Activated CD4-positive, alpha-beta T cell treated with anti-CD3 and anti-CD28 coated beads, Interleukin-10, Interleukin-2, amounts not matched to agents 100 ng/mL and 50 ng/mL, durations not matched to agents 16 hours and 8 hours (primary cell): ENCODE measurements around the gene MLEC.
"Not testable (repeated sequence)": the region's sequence is repeated elsewhere in the genome, so short reads cannot be mapped to it uniquely, and the experiment has no call there.

Experiments used
- DNase-seq: peaks from one replicate; pipeline ENCODE4 v3.0.0-alpha.2; 2020

The MLEC gene

DNA sequence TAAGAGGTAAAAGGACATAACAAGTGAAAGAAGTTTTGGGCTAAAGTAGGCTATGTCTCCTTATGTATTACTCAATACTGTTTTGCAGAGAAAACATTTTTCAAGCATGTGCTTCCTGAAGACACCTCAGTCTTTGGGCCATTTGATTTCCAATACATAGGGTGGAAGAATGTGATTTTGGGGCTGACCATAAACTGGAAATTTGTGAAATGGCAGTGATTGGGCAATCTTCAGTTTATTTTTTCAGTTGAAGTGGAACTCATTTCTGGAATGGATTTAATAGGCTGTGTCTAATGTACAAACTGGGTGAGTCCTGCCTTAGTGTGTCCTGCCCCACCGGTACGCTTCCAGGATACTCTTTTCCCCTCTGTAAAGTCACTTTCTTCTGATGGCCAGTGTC, 35.8 kb downstream of the MLEC start:
- no peak for DNase-seq

DNA sequence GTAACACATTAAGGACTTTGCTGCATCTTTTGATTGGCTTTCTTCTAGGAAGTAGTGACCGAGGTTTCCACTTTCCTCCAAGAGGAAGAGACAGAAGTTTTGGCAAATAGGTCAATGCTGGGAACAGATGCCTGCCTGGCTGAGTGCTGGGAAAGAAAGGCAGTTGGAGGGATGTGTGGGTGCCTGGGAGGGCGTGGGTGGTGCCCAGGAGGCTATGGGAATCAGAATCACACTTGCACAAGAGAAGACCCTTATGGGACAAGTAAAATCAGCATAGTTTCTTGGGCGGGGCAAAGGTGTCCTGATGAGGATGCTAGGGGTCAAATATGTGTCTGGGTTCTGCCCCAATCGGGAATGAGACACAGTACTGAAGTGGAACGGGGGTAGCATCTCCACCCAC, 37.8 kb downstream of the MLEC start:
- DNase-seq = no peak

DNA sequence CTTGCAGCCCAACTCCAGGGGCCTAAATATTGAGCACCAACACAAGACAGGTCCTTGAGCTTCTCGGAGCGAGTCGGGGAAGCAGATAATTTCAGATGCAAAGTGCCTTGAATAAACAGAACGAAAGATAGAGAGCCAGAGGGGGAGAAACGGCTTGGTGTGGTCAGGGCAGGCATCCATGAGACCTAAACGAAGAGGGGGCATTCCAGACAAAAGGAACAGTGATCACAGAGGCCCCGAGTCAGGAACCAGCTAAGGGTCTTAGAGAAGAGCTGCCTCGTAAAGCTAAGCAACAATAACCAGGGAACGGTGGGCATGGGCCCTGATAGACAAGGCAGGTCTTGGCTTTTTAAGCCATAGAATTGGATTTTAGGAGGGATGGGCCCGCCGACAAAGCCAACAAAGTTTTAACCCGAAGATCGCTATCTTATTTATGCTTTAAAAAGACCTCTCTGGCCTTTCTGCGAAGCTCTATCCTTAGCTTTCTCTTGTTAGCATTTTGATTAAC, 38.3 kb downstream of the MLEC start:
- no peak for DNase-seq

DNA sequence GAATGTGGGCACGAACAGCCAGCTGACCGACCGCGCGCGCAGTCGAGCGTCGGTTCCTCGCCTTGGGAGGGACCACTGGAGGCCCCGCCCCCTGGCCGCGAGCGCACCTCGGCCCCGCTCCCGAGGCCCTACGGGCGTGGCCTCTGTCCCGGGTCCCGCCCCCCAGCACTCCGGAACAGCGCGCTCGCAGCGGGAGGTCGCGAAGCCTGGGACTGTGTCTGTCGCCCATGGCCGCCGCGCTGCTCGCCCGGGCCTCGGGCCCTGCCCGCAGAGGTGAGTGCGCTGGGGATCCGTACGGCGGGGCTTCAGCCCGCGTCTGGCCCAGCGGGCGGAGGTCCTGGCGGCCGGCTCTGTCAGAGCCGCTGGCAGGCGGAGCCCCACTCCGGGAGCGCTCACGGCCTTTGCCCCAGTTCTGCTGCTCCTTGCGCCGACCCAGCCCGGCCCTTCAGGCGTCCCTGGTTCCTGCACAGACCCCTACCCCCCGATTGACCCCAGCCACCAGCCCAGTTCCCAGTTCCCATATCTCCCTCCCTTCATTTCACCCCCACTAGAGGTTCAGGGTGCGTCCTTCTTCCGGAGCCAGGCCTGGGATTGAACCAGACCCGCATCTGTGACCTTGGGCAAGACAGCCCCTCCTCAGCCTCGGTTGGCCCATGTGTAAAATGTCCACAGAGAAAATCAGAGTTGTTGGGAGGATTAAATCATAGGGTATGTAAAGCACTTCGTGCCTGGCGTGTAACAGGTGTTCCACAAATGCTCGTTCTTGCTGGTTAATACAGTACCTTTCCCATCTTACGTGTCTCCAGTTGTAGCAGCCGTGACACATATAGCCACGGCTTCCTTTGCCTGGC, 38.9 kb downstream of the MLEC start, which contains the start of gene ACADS:
ACADS (plus strand) TSS at position 168 of the 851 bp plus-strand sequence; CDS start at position 228, 60 bp downstream.
- DNase-seq = peak; percentile 91

DNA sequence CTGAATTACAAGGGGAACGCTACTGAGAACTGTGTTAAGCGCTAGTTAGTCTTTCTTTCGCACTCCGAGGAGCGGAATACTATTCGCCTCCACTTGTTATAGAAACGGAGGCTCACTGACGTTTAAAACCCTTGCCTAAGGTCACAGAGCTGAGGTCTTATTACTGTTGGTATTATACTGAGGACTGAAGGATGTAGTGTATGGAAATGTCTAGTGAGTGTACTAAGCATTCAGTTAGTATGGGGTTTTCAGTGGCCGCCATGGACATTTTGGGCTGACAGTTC, 39.5 kb downstream of the MLEC start:
- DNase-seq = no peak

DNA sequence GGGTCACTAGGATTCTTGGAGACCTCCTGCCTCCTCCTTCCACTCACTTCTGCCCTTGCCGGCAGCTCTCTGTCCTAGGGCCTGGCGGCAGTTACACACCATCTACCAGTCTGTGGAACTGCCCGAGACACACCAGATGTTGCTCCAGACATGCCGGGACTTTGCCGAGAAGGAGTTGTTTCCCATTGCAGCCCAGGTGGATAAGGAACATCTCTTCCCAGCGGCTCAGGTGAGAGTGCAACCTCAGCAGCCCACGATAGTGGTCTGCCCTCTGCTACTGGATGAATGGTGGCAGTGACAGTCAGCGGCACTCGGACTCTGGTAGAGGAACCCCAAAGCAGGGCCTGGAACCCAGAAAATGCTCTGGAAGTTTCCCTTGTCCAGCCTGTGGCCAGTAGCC, 40.0 kb downstream of the MLEC start:
- no peak for DNase-seq

DNA sequence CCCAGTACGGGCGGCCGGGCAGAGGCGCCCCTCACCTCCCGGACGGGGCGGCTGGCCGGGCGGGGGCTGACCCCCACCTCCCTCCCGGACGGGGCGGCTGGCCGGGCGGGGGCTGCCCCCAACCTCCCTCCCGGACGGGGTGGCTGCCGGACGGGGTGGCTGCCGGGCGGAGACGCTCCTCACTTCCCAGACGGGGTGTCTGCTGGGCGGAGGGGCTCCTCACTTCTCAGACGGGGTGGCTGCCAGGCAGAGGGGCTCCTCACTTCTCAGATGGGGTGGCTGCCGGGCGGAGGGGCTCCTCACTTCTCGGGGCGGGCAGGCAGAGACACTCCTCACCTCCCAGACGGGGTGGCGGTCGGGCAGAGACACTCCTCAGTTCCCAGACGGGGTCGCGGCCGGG, 45.2 kb downstream of the MLEC start:
- not testable (repeated sequence) for DNase-seq

DNA sequence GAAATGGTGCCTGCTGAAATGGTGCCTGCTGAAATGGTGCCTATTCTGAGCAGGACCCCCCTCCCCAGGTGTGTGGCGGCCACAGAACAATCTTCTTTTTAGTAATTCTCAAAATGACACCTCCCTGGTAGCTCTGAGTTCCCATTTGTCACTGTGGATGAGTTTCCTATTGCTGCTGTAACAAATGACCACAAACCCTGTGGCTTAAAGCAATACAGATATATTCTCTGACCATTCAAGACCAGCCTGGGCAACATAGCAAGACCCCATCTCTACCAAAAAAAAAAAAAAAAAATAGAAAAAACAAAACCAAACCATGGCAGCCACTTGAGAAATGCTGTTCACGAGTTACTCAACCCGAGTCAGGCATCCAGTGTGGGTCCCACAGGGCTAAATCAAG, 46.6 kb downstream of the MLEC start:
- DNase-seq = no peak

DNA sequence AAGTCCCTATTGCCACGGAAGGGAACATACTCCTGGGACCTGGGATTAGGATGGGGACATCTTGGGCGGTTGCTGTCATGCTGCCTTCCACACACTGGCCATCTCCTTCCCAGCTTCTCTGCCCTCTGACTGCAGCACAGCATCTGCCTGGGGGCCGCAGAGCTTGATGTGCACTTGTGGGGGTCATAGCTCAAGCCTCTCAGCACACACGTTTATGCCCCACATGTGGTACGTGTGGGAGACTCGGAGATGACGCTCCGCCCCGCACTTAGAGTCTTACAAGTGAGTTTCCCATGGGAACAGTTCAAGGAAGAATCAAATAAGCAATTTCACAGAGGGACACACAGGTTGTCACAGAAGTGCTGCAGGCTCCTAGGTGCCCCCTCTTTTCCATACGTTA, 47.3 kb downstream of the MLEC start:
- no peak for DNase-seq

DNA sequence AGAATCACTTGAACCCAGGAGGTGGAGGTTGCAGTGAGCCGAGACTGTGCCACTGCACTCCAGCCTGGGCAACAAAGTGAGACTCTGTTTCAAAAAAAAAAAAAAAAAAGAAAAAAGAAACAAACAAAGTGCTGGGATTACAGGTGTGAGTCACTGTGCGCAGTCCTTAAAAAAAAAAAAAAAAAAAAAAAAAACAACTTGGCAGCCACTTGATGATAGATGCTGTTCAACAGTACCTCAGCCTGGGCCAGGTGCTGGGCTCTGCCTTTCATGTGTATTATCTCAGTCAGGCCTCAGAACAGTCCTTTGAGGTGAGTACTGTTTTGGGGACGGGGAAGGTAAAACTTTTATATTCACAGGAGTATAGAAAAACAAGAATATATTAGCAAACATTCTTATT, 48.2 kb downstream of the MLEC start:
- DNase-seq = no peak

DNA sequence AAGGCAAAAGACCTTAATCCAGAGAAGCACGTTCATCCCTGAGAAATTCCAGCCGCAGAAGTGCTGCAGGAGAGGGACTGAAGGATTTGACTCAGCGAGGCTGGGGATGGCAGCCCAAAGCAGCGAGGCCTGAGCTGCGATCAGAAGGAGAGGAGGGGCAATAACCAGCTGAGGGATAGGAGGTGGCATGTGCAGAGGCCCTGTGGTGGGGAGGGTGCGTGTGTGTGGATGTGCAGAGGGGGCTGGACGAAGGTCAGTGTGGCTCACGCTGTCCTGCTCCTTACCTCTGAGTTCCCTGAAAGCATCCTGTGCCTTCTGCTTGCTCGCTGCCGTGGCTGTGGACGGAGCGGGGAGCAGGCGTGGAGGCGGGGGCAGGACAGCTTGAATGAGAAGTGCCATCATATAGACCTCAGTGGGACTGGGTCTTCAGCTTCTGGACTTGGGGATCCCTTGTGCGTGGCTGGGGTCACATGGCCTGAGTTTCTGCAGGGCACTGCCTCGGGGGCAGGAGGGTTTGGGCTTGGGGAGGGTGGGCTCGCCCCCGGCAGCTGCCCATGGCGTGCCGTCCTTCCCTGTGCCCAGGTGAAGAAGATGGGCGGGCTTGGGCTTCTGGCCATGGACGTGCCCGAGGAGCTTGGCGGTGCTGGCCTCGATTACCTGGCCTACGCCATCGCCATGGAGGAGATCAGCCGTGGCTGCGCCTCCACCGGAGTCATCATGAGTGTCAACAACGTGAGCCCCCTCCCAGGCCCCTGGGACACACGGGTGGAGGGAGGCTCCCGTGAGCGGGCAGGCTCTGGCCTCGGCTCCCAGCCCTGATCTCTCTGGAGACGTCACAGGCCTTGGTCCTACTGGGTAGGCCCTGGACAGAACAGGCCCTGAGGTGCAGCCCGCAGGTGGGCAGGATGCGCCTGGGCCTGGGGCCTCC, 49.7 kb downstream of the MLEC start:
- DNase-seq = no peak

DNA sequence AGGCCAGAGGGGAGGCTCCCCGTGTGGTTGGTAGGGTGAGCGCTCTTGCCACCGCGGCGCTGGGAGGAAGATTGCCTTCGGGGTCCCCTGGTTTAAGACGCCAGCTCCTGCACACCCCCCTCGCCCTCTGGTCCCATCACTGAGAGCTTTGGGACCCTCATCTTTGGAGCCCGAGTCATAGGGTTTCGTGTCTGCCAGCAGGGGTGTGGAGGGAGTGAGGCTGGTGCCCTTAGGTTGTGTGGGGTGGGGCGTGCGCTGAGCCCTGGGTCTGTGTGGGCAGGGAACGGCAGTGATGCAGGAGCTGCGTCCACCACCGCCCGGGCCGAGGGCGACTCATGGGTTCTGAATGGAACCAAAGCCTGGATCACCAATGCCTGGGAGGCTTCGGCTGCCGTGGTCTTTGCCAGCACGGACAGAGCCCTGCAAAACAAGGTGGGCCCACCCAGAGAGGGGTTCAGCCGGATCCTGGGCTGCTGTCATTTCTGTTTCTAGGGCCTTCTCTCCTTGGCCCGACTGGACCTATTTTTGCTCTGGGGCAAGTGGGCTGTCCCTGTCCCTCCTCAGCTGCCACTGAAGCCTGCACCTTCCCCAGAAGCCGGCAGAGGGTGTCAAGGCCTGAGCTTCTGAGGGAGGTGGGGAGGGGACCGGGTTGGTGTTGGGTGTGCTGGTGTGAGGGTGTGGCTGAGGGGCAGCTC, 50.8 kb downstream of the MLEC start:
- no peak for DNase-seq

DNA sequence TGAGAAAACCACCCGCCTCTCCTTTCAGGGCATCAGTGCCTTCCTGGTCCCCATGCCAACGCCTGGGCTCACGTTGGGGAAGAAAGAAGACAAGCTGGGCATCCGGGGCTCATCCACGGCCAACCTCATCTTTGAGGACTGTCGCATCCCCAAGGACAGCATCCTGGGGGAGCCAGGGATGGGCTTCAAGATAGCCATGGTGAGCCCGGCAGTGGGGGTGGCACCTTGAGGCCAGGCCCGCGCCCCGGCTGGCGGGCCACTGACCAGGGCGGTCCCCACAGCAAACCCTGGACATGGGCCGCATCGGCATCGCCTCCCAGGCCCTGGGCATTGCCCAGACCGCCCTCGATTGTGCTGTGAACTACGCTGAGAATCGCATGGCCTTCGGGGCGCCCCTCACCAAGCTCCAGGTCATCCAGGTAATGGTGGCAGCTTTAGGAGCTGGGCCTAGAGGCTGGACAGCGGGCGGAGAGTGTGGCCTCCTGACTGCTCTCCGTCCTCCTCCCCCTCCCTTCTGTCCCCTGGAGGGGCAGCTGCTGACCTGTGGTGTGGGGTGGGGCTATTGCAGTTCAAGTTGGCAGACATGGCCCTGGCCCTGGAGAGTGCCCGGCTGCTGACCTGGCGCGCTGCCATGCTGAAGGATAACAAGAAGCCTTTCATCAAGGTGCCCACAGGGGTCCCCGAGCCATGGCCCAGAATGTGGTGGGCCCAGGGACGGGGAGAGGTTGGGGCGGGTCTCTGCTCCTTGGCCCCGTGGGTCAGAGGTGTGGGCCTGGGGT, 51.5 kb downstream of the MLEC start:
- no peak for DNase-seq

DNA sequence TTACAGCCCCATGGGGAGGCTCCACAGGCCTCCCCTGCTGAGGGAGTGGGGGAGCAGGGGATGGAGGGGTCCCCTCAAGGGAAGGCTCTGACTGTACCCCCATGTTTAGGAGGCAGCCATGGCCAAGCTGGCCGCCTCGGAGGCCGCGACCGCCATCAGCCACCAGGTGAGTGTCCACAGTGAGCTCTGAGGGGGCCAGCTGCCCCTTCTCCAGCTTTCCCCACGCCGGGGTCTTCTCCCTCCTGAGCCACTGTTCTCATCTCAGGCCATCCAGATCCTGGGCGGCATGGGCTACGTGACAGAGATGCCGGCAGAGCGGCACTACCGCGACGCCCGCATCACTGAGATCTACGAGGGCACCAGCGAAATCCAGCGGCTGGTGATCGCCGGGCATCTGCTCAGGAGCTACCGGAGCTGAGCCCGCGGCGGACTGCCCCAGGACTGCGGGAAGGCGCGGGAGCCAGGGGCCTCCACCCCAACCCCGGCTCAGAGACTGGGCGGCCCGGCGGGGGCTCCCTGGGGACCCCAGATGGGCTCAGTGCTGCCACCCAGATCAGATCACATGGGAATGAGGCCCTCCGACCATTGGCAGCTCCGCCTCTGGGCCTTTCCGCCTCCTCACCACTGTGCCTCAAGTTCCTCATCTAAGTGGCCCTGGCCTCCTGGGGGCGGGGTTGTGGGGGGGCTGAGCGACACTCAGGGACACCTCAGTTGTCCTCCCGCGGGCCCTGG, 52.2 kb downstream of the MLEC start:
- DNase-seq = no peak

DNA sequence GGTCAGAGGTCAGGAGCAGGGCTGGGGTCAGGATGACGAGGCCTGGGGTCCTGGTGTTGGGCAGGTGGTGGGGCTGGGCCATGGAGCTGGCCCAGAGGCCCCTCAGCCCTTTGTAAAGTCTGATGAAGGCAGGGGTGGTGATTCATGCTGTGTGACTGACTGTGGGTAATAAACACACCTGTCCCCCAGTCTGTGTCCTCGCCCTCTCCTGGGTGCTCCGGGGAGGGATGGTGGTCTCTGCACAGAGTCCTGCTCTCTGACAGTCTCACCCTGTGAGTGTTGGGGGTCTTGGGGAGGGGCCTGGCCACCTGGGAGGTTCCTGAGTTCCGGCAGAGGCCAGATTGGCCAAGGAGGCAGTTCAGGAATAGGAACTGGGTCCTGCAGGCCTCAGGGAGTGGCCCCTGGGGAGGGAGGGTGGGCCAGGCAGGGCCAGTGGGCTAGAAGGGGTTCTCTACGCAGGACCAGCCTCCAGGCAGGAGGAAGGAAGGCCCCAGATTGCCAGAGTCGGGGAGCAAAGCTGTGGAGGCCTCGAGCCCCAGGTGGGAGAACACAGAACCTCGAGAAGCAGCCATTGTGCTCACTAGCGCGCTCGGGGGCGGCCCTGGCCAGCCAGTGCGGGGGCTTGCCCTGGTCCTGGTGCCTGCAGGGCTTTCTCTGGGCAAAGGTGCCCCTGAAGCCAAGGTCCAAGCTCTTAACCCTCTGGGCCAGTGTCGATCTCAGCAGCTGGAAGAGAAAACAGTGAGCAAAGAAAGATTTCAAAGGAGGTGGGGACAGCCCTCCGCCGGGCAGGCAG, 53.1 kb downstream of the MLEC start:
- DNase-seq = no peak

DNA sequence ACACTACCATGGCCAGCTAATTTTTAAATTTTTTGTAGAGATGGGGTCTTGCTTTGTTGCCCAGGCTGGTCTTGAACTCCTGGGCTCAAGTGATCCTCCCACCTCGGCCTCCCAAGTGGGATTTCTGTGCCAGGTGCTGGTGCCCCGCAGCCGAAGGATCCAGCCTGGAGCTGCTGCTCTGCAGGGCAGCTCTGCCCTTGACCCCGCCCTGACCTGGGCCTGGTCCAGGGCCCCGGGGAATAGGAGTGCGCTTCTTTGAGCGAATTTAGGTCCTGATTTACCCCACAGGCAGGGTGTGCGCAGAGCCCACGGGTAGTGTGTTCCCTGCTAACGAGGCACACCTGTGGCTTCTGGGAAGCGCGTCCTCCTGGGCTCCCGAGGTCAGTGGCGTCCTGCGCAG, 53.9 kb downstream of the MLEC start:
- no peak for DNase-seq

DNA sequence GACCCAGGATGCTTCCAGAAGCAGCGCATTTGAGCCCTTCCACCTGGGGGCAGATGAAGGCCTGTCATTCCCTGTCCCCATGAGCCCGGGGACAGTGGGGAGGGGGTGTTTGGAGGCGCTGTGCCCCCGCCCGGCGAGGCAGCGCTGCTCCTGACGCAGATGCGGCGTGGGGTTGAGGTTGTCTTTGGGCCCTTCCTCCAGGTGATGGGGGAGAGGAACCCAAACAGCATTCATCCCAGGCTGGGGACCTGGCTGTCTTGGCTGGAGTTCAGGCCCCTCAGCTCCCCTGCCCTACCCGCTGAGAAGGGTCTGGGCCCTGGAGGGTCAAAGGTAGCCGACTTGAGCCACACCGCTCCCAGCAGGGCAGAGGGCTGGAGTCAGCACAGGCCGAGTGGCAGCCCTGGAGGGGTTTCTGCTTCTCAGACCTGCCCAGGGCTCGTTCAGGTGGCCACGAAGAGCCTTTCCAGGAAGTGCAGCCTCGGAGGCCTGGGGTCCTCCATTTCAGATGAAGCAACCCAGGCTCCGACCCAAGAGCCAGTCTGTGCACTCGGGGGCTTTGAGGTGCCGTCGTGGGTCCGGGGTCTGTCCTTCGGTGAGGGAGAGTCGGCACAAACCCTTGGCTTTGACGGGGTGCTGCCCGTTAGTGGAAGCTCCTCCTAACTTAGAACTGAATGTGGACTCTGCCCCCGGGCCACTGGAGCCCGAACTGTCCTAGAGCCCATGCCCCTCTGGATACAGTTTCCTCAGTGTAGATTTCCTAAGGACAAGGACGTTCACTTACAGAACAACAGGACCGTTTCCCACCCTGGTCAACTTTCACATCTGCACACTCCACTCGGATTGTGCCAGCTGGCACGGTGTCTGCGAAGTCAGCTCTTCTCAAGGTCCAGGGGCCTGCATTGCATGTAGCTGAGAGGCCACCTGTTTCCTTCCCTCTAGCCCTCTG, 54.8 kb downstream of the MLEC start:
- no peak for DNase-seq

DNA sequence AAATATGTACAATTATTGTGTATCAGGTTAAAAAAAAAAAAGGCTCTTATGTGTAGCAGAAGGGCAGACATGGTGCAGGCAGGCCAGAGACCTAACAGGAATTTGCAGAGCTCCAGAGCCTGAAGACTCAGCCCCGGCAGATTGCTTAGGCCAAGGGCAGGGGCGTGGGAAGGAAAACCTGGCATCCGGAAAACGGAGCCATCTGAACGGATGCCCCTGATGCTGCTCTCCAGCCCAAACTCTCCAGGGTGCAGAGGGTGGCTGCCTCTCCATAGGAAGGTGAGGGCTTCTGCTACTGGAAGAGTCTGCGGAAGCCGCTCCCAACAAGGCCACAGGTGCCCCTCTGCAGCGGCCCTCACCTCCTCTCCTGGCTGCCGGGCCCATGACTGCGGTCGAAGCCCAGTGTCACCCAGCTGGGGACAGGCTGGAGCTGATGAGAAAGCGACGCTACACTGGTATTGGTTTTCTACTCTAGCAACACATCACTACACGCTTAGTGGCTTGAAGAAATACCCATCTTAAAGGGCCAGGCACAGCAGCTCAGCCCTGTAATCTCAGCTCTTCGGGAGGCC, 58.1 kb downstream of the MLEC start:
- no peak for DNase-seq

DNA sequence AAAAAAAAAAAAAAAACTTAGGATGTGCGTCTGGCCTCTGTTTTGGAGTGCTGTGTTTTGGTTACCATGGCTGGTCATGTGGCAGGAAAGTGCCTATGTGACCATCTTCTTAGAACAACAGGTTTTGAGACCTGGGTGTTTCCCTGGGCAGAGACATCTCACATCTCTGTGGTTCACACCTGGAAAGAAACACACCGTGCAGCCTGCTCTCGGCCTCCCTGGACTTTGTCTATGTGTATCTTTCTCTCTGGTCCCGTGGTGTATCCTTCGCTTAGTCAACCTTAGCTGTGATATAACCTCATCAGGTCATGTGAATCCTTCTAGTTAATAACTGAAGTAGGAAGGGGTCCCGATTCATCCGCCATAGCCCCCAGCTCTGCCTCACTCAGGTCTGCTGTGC, 61.3 kb downstream of the MLEC start:
- DNase-seq = no peak
